GM12878 (cell line): ENCODE data around the gene LTBP2. TPM values are rescaled to one million over a fixed set of nuclear protein-coding genes. Genes with fewer than 3 reads are reported as not detected.

Experiments
- ATAC-seq: fragments of 200-7000 bp; cut with Tn5 transposase; 3 replicates; pipeline ENCODE4 v1.9.1; 2020; ENCODE audit warnings: mild to moderate bottlenecking, moderate library complexity
- BruUV-seq: library from RNA; stranded (reverse); fragments of 400-500 nt; replicated peaks from 2 replicates; lab custom pipeline; 2021; lab: Mats Ljungman, UMichigan
- CTCF ChIA-PET: fragments of 300-600 bp; sonication (Branson Sonifier 250); formaldehyde crosslinking; extraction: SDS; loops from one replicate; lab custom pipeline; 2021; ENCODE audit warnings: inconsistent platforms; lab: Yijun Ruan, JAX
- POLR2A ChIA-PET: fragments of 350-600 bp; formaldehyde crosslinking; extraction: SDS; loops from one replicate; lab custom pipeline; 2021; ENCODE audit warnings: inconsistent platforms; lab: Charles Lee
- RAD21 ChIA-PET: fragments of 300-600 bp; sonication (Branson Sonifier 250); formaldehyde crosslinking; loops from one replicate; lab custom pipeline; 2023; ENCODE audit warnings: antibody characterized with exemption; ENCODE audit not compliant: unreplicated experiment; lab: Charles Lee
- SMC1A ChIA-PET: fragments of 300-600 bp; sonication (Branson Sonifier 250); formaldehyde crosslinking; loops from one replicate; lab custom pipeline; 2023; ENCODE audit not compliant: unreplicated experiment, uncharacterized antibody; lab: Charles Lee
- DNase-seq: peaks from one replicate; pipeline ENCODE4 v3.0.0-alpha.2; 2011; ENCODE audit warnings: low read depth, low spot score
- FAIRE-seq: peaks from 3 replicates; lab custom pipeline; 2011; peaks lifted over from hg19 to GRCh38; lab: Jason Lieb, UNC
- H2AFZ ChIP-seq: 2 replicates; pipeline ENCODE4 v1.6.0; 2011; ENCODE audit warnings: low read depth, low read length, control low read depth; ENCODE audit not compliant: control insufficient read depth
- H3K27ac ChIP-seq: 2 replicates; pipeline ENCODE4 v1.5.1; 2011; ENCODE audit warnings: control low read depth; ENCODE audit not compliant: control insufficient read depth, insufficient read depth
- H3K27me3 ChIP-seq, 2 experiments: replicated peaks in 1 of 2; 2 replicates each; pipeline versions ENCODE4 v1.6.0 to v1.6.1; 2011; ENCODE audit warnings: low read length in 1 of 2; ENCODE audit not compliant: control insufficient read depth in 2 of 2, insufficient read depth in 2 of 2
- H3K36me3 ChIP-seq, 2 experiments: 2 replicates each; pipeline ENCODE4 v1.5.1; 2011; ENCODE audit warnings: low read length in 1 of 2; ENCODE audit not compliant: control insufficient read depth in 2 of 2, insufficient read depth in 2 of 2
- H3K4me1 ChIP-seq: 2 replicates; pipeline ENCODE4 v1.6.1; 2011; ENCODE audit warnings: mild to moderate bottlenecking, low read length, moderate library complexity, mixed read lengths; ENCODE audit not compliant: control insufficient read depth, insufficient read depth
- H3K4me2 ChIP-seq: 2 replicates; pipeline ENCODE4 v1.6.0; 2011; ENCODE audit warnings: control low read depth; ENCODE audit not compliant: control insufficient read depth, insufficient read depth
- H3K4me3 ChIP-seq: fragments of 200-600 bp; sonication (generic); 2 replicates; pipeline ENCODE4 v1.5.1; 2016
- H3K79me2 ChIP-seq: 2 replicates; pipeline ENCODE4 v1.6.0; 2011; ENCODE audit warnings: low read length; ENCODE audit not compliant: control insufficient read depth, insufficient read depth
- H3K9ac ChIP-seq: 2 replicates; pipeline ENCODE4 v1.8.0; 2011; ENCODE audit warnings: low read length, control low read depth, mixed read lengths; ENCODE audit not compliant: control insufficient read depth, insufficient read depth
- H3K9me3 ChIP-seq: replicated peaks from 3 replicates; pipeline ENCODE4 v1.5.1; 2011; ENCODE audit warnings: mild to moderate bottlenecking, low read length; ENCODE audit not compliant: control insufficient read depth, insufficient read depth
- H4K20me1 ChIP-seq: 2 replicates; pipeline ENCODE4 v1.6.0; 2011; ENCODE audit not compliant: control insufficient read depth, insufficient read depth
- ATF7 ChIP-seq: fragments of 450-650 bp; IDR thresholded peaks from 2 replicates; pipeline ENCODE4 v1.6.1; 2016; ENCODE audit warnings: low read depth, mild to moderate bottlenecking
- CBX3 ChIP-seq: fragments of 200-600 bp; sonication (generic); IDR thresholded peaks from 2 replicates; pipeline ENCODE4 v1.6.1; 2016; ENCODE audit warnings: low read depth, borderline replicate concordance
- LARP7 ChIP-seq: fragments of 450-650 bp; IDR thresholded peaks from 2 replicates; pipeline ENCODE4 v1.6.1; 2017; ENCODE audit warnings: mild to moderate bottlenecking
- NFYB ChIP-seq: IDR thresholded peaks from 2 replicates; pipeline ENCODE4 v1.6.1; 2011; ENCODE audit warnings: low read depth, mild to moderate bottlenecking, low read length, improper control_type of control experiment, moderate library complexity; ENCODE audit not compliant: insufficient read depth
- SRF ChIP-seq, 2 experiments: IDR thresholded peaks; 2 replicates each; pipeline ENCODE4 v1.6.1; 2011; ENCODE audit warnings: low read depth in 2 of 2, low read length in 2 of 2, mild to moderate bottlenecking in 1 of 2, moderate library complexity in 1 of 2
- STAT3 ChIP-seq: IDR thresholded peaks from 2 replicates; pipeline ENCODE4 v1.6.1; 2011; ENCODE audit warnings: low read depth, low read length, improper control_type of control experiment
- TCF12 ChIP-seq: IDR thresholded peaks from 2 replicates; pipeline ENCODE4 v1.6.1; 2011; ENCODE audit warnings: low read depth, mild to moderate bottlenecking, low read length
- ZBED1 ChIP-seq: IDR thresholded peaks from 2 replicates; pipeline ENCODE4 v1.6.1; 2016; ENCODE audit warnings: borderline replicate concordance
- ZBTB11 ChIP-seq: fragments of 450-650 bp; formaldehyde crosslinking; IDR thresholded peaks from 2 replicates; pipeline ENCODE4 v1.5.0; 2022; ENCODE audit warnings: mild to moderate bottlenecking, missing genetic modification characterization
- WGBS: methylation state at CpG from one replicate; pipeline ENCODE4 v1.1.6; 2016; ENCODE audit warnings: low lambda C conversion rate; ENCODE audit not compliant: insufficient replicate concordance, insufficient coverage; ENCODE audit errors: missing lambda C conversion rate; 5-methylcytosine and 5-hydroxymethylcytosine counted together
- in situ Hi-C: fragments of 300-500 bp; cut with MboI; formaldehyde crosslinking; loops from 9 replicates; pipeline ENCODE4 v1.14.3; 2018; ENCODE audit warnings: mixed read lengths
- intact Hi-C: fragments of 100-400 bp; cut with micrococcal nuclease; formaldehyde crosslinking; loops from one replicate; pipeline ENCODE4 v1.14.2; 2022; ENCODE audit not compliant: unreplicated experiment
- polyA plus RNA-seq, 11 experiments: library from polyadenylated mRNA; depleted of rRNA in 4 of 11; unstranded in 6 of 11; stranded (reverse) in 5 of 11; fragments of >200 nt; fragmentation: Nextera tagmentation in 4 of 11; fragmentation: Illumina TruSeq in 1 of 11; extraction: Ambion mirVana in 4 of 11; extraction: Trizol in 1 of 11; gene quantifications; 1 replicate in 1 of 11; 2 replicates in 10 of 11; pipeline versions ENCODE4 v1.2.1 to v1.2.3, GENCODE V29; 2011 to 2016; ENCODE audit warnings: inconsistent platforms in 2 of 11, missing spikeins in 2 of 11, low read depth in 1 of 11
- total RNA-seq, 4 experiments: library from RNA; depleted of rRNA in 3 of 4; stranded (reverse); fragments of >200 nt in 3 of 4; fragmentation: Illumina TruSeq in 1 of 4; extraction: Trizol in 1 of 4; gene quantifications; 2 replicates each; pipeline versions ENCODE4 v1.2.1 to v1.2.3, GENCODE V29; 2013 to 2021

Gene LTBP2
- total and polyA plus RNA-seq, 10 of the 15 experiments (the other 5 are each of a cell fraction or from before 2014, with no cell fraction given) = 0.03 to 0.23 (median 0.06) TPM; not detected in 1

- SMC1A ChIA-PET = interaction anchor here (1.0 to 1.2 kb wide), 2 partner anchors 11 to 45 kb away, joined by 3 read pairs; no protein-coding TSS in a partner anchor
- DNase-seq = no peak
- CTCF ChIA-PET = interaction anchor here (0.9 kb wide), 1 partner anchor 193 kb away, joined by 3 read pairs; no protein-coding TSS in a partner anchor
- no peaks in the 10 kb centered on the region for H3K9me3 ChIP-seq
- no peak overlapping the region for H3K4me3 ChIP-seq
- POLR2A ChIA-PET = interaction anchor here (0.5 kb wide), 1 partner anchor 21 kb away, joined by 3 read pairs; no protein-coding TSS in a partner anchor
- H3K4me2 ChIP-seq = no peak overlapping the region
- no peak overlapping the region for H2AFZ ChIP-seq
- no peak overlapping the region for H3K9ac ChIP-seq
- no peaks in the 10 kb centered on the region for H3K27me3 ChIP-seq
- intact Hi-C loops = no loop called here
- in situ Hi-C loops = no loop called here
- ATAC-seq = no peak
- no TSS peak for BruUV-seq
- H3K79me2 ChIP-seq = no peaks in the 10 kb centered on the region
- FAIRE-seq = no peak
- no peaks in the 10 kb centered on the region for H4K20me1 ChIP-seq
- 0 out of 2 replicates have a peak, but pooled peaks cover 3% of the 10 kb centered on the region for H3K4me1 ChIP-seq
- H3K27ac ChIP-seq = no peak overlapping the region
- no peaks in the 10 kb centered on the region for H3K36me3 ChIP-seq
- RAD21 ChIA-PET = no interaction called here
- TF ChIP-seq ZBTB11 (CRISPR knock-in tag) (no peak), NFYB (no peak), LARP7 (no peak), ATF7 (no peak), CBX3 (no peak), STAT3 (no peak), TCF12 (no peak), ZBED1 (no peak), SRF (IDR thresholded peaks at IDR 0.05; ENCODE audit: low read depth in 2 of 2, low read length in 2 of 2) (no peak)
- TF ChIP-seq, all 136 proteins: peak for 0
- WGBS = 86% methylated on average over 15 of the region's 15 CpGs
Measured at GRCh38 chr14:74653386-74654138, 41.5 kb upstream of the LTBP2 start.
